GM18870 (cell line): ENCODE measurements around the gene SNCG.
"Not testable (repeated sequence)": the region's sequence is repeated elsewhere in the genome, so short reads cannot be mapped to it uniquely, and the experiment has no call there.

ENCODE experiments used
- ATAC-seq: cut with Tn5 transposase; IDR thresholded peaks from one replicate; pipeline ENCODE4 v1.9.1; 2021; ENCODE audit warnings: moderate library complexity; ENCODE audit not compliant: unreplicated experiment

The SNCG gene

GRCh38 chr10:86944907-86945306, 13.5 kb upstream of the SNCG start:
- no peak for ATAC-seq

GRCh38 chr10:86945361-86946212, 12.8 kb upstream of the SNCG start:
- ATAC-seq: no peak

- ATAC-seq: no peak
Observed at GRCh38 chr10:86946213-86947155, 11.9 kb upstream of the SNCG start.

GRCh38 chr10:86947806-86948205, 10.6 kb upstream of the SNCG start:
- not testable (repeated sequence) for ATAC-seq

DNA sequence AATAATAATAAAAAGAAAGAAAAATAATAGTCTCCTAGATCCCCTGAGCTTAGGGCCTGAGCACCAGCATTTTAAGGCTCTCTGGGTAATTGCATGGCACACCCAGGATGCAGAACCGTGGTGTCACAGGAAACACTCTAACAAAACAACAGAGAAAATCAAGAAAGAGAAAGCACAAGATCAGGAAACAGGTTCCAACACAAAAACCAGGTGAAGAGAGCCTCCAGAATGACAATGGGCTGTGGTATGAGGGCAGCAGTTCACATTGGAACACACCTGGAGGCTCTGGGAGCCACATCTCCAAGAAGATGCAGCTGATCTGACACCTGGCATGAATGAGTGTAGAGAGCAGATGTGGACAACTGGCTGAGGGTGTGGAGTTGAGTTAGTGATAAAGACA, 8.1 kb upstream of the SNCG start:
- no peak for ATAC-seq

DNA sequence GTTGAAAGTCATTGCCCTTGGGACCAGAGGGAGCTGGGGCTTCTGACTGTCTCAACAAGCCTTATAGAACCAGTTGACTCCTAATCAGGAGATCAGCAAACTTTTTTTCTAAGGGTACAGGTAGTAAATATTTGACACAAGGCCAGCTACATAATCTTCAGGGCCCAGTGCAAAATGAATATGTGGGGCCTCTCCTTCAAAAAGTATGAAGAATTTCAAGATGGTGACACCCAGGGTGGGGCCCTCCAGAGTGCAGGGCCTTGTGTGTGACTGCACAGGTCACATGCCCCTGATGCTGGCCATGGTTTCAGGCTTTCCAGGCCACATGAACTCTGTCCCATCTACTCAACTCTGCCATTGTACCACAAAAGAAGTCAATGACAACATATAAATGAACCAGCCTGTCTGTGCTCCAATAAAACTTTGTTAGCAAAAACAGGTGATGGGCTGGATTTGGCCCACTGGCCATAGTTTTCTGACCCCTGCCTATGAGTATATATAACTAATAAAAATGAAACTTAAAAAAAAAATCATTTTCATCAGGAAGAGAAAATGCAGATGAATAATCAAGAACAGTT, 7.1 kb upstream of the SNCG start:
- no peak for ATAC-seq

- no peak for ATAC-seq
Observed at GRCh38 chr10:86952106-86952505, 6.3 kb upstream of the SNCG start.

- ATAC-seq: not testable (repeated sequence)
Observed at GRCh38 chr10:86952697-86953096, 5.7 kb upstream of the SNCG start.

- no peak for ATAC-seq
Observed at GRCh38 chr10:86953747-86954680, 4.4 kb upstream of the SNCG start.

DNA sequence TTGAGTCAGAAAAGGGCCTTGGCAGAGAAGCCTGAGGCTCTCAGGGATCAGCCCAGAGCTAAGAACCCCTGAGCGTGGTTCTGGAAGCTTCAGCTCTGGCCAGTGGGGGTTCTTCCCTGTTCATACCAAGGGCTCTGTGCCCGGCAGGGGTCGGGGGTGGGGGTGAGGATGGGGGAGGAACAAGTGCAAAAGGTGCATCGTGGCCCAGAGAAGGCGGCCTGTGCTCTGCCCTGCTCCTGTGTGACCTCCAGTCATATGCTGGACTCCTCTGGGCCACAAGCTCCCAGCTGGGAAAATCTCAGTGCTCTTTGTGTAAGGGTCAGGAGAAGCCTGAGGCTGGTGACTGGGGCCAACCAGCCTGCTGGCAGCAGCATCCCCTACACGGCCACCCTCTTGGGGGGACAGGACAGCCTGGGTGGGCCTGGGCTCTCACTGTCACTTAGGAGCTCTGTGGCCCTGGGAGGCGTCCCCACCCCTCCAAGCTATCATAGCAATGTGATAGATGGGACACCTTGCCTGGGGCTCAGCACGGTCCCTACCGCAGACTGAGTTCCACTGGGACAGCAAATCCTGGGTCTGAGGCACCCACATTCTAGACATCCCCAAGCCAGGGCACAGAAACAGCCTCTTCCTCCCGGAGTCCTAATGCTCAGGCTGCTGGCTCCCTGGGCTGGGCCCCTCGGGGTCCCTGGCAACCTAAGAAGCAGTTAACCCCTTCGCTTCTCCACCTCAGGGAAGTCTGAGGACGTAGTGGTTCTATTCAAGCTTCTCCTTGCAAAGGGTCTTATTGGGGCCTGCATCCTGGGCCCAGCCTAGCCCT, 3.5 kb upstream of the SNCG start:
- no peak for ATAC-seq

- ATAC-seq: no peak
Observed at GRCh38 chr10:86955501-86956194, 2.8 kb upstream of the SNCG start.

- no peak for ATAC-seq
Observed at GRCh38 chr10:86956195-86956847, 2.1 kb upstream of the SNCG start.

GRCh38 chr10:86956848-86957448, 1.5 kb upstream of the SNCG start:
- no peak for ATAC-seq

DNA sequence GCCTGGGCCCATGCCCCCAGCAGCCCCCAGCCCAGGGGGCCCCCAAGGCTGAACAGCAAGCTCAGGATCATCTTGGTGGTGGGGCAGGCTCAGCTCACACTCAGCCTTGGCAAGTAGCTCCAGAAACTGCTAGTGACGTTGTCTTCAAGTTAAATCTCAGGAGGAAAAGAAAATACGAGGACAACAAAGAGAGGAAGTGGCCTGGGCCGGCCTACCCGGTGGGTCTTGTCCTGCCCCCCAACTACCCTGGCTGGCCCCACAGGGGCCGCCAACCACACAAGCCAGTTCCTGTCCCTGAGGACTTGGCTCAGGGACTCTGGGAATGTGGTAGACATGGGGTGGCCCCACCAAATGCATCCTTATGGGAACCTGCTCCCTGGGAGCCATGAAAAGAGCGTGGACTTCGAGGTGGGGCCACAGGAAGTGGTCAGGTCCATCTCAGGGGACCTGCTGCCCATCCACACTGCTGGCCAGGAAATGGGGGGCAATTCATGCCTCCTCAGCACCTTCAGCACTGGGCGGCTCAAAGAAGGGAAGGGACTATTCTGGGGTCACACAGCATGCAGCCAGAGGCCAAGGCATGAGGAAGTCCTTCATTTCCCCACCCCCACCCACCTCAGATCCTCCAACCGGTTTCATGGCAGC, 806 bp upstream of the SNCG start, which contains the start of gene MMRN2:
Gene MMRN2, minus strand, starts transcription at position 145 of the 645 bp plus-strand sequence. Its CDS starts 74 bp downstream, at position 71.
- no peak for ATAC-seq

- no peak for ATAC-seq
Observed at GRCh38 chr10:86958901-86959736, 720 bp downstream of the SNCG start.

DNA sequence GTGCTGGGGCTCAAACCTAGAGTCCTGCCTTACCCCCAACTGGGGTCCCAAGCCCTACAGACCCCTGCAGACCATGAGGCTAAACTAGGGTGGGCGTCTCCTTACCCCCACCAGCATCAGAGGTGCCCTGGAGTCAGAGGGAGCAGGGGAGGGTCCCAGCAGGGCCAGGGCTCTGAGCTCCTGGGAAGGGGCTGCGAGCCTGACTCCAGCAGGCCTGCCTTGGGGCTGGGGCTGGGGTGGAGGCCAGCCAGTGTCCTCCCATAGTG, 1.3 kb downstream of the SNCG start:
- no peak for ATAC-seq
